SK-N-MC (cell line): ENCODE results near the gene SPACA5.
"Not testable (repeated sequence)": the region's sequence is repeated elsewhere in the genome, so short reads cannot be mapped to it uniquely, and the experiment has no call there.

ENCODE experiments used
- DNase-seq: peaks from one replicate; pipeline ENCODE4 v3.0.0-alpha.2; 2011; ENCODE audit warnings: low read depth, low spot score
- H3K27ac ChIP-seq: fragments of 200-600 bp; sonication (generic); 2 replicates; pipeline ENCODE4 v1.5.1; 2016; ENCODE audit warnings: mixed run types
- H3K36me3 ChIP-seq: fragments of 200-600 bp; sonication (generic); 2 replicates; pipeline ENCODE4 v1.6.1; 2017; ENCODE audit warnings: antibody characterized with exemption, low read length, mixed read lengths; ENCODE audit not compliant: insufficient read depth
- H3K4me3 ChIP-seq: fragments of 200-600 bp; sonication (generic); 2 replicates; pipeline ENCODE4 v1.5.1; 2016
- H3K9ac ChIP-seq: fragments of 200-600 bp; sonication (generic); 2 replicates; pipeline ENCODE4 v1.8.0; 2017; ENCODE audit warnings: mixed run types, mixed read lengths; ENCODE audit not compliant: insufficient read length
- H3K9me3 ChIP-seq: fragments of 200-600 bp; sonication (generic); 2 replicates; pipeline ENCODE4 v1.6.1; 2017; ENCODE audit warnings: low read depth, mild to moderate bottlenecking, antibody characterized with exemption, low read length, moderate library complexity, mixed read lengths
- EZH2 ChIP-seq: fragments of 200-600 bp; sonication (generic); IDR thresholded peaks from one replicate; pipeline ENCODE4 v1.6.1; 2017; ENCODE audit warnings: antibody characterized with exemption
- FOXP2 ChIP-seq: optimal IDR thresholded peaks from 2 replicates; pipeline ENCODE3; 2011; ENCODE audit warnings: mild to moderate bottlenecking, moderate library complexity; ENCODE audit not compliant: insufficient read depth; ENCODE audit errors: extremely low read length, control extremely low read depth
- POLR2AphosphoS5 ChIP-seq: IDR thresholded peaks from 2 replicates; pipeline ENCODE4 v1.6.1; 2012; ENCODE audit warnings: mild to moderate bottlenecking, low read depth, low read length, borderline replicate concordance

The SPACA5 gene

DNA sequence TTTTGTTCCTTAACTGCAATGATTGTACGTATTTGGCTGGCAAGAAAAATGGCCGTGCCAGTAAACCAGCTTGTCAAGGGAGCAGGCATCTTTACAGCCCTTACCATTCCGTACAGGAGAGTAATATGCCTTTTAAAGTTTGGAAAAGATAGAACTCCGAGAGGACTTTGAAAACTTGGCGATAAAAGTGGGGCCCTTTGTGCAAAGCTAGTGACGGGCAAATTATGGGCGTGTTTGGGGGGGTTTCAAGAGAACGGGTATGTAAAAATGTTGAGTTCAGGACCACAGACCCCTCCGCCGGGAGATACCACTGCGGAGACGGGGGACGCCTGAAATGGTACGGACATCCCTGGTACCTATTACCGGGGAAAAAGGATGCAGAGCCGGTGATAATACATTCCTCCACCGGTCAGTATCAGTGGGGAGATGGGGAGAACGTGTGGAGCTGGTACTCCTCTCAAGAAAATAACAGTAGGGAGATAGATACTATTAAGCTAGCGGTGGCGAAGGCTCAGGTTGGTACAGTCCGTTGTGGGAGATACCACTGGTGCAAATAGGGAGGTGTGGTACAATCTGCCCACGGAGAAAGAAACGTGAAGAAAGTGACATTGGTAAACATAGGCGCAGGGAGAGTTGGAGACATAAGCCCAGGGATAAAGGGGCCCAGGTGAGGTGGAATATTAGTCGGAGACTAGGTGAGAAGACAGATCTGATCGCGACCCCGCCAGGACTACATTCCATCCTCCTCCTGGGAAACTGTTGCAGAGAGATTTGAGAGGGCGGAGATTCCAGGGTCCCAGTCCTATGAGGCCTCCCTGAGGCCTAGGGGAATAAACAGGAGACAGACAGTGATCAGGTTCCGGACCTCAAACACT is 14.5 kb downstream of the SPACA5 start:
- no peak for DNase-seq
- TF ChIP-seq FOXP2 (no peak), POLR2AphosphoS5 (no peak), EZH2 (no peak)
- no peak overlapping the region for H3K9ac ChIP-seq
- H3K27ac ChIP-seq: no peak overlapping the region
- H3K9me3 ChIP-seq: 0 out of 2 replicates have a peak, but pooled peaks cover 5% of the 10 kb centered on the region
- no peaks in the 10 kb centered on the region for H3K36me3 ChIP-seq
- no peak overlapping the region for H3K4me3 ChIP-seq

DNA sequence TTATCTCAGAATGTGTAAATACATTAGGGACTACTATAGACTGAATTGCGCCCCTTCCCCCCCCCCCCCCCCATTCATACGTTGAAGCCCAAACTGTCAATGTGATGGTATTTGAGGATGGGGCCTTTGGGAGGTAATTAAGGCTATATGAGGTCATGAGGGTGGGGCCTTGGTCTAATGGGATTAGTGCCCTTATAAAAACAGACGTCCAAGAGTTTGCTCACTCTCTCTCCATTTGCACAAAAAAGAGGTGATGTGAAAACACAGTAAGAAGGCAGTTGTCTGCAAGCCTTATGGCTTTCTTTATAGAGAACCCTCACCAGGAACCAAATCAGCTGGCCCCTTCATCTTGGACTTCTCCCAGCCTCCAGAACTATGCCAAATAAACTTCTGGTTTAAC is 15.3 kb downstream of the SPACA5 start:
- Histone ChIP-seq H3K9ac (no peak overlapping the region), H3K27ac (no peak overlapping the region), H3K9me3 (0 out of 2 replicates have a peak, but pooled peaks cover 5% of the 10 kb centered on the region), H3K36me3 (no peaks in the 10 kb centered on the region), H3K4me3 (no peak overlapping the region)
- no peak for DNase-seq
- TF ChIP-seq FOXP2 (no peak), EZH2 (no peak), POLR2AphosphoS5 (no peak)

DNA sequence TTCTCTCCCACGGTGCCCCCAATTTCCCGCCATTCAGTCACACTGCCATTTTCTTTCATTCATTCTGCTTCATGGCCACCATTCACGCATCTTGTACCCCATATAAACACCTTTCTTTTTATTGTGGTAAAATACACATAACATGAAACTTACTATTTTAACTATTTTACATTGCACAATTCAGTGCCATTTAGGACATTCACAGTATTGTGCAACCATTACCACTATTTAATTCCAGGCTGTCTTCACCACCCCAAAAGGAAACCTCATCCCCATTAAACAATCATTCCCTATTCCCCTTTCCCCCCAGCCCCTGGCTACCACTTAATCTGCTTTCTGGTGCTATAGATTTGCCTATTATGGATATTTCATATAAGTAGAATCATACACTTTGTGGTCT is 15.9 kb downstream of the SPACA5 start:
- Histone ChIP-seq H3K4me3 (no peak overlapping the region), H3K9ac (no peak overlapping the region), H3K27ac (no peak overlapping the region), H3K36me3 (no peaks in the 10 kb centered on the region), H3K9me3 (0 out of 2 replicates have a peak, but pooled peaks cover 5% of the 10 kb centered on the region)
- DNase-seq: no peak
- TF ChIP-seq POLR2AphosphoS5: no peak

DNA sequence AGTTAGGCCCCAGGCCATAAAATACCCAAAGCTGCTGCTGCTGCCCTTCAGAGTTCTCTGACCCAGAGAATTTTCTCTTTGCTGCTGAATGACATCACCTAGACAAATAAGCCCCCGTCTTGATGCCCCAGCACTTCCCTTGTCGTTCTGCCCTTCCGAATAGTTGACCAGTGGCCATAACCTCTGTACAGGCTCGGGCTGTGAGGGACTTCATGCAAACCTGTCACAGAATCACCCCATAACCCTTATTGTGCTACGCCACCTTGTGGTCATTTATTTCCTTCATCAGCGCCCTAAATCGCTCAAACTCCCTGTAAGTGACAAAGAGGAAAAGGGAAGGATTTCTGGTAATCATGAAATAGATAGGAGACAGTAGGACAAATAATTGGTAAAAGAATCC is 18.8 kb downstream of the SPACA5 start:
- Histone ChIP-seq H3K9me3 (0 out of 2 replicates have a peak, but pooled peaks cover 5% of the 10 kb centered on the region), H3K27ac (peak overlapping the region; percentile 90), H3K36me3 (no peaks in the 10 kb centered on the region), H3K4me3 (no peak overlapping the region), H3K9ac (peak overlapping the region; percentile 50)
- no peak for TF ChIP-seq POLR2AphosphoS5
- no peak for TF ChIP-seq FOXP2
- TF ChIP-seq EZH2: no peak
- peak; percentile 66 for DNase-seq

DNA sequence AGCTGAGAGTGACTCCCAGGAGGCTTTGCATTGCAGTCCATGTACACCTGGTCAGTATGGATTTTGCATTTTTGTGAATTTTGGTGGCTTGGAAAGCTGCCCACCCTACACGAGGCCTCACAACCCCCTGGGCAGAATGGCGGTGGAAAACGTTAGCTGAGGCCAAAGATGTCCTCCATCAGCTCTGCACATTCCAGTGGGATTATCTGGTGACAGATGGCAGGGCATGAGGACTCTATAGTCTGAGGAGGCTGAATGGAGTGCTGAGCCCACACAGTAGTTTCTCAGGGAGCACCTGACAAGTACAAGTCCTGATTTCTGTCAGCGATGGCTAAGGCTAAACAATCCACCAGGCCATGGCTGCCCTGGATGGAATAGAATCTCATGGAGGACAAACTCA is 20.8 kb downstream of the SPACA5 start:
- not testable (repeated sequence) for H3K9me3 ChIP-seq, H3K36me3 ChIP-seq, H3K9ac ChIP-seq, H3K27ac ChIP-seq, DNase-seq, H3K4me3 ChIP-seq

DNA sequence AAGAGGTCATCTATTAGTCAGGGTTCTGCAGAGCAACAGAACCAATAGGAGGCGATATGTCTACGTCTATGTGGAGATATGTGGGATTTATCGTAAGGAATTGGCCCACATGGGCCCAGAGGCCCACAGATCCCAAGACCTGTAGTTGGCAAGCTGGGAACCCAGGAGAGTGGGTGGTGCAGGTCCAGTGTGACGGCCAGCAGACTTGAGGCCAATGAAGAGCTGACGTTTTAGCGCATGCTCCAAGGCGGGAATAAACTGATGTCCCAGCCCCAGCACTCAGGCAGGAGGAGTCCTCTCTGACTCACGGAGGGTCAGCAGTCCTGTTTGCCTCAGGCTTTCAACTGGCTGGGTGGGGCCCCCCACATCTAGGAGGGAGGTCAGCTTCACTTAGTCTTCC is 21.3 kb downstream of the SPACA5 start:
- Histone ChIP-seq H3K4me3 (no peak overlapping the region), H3K36me3 (no peaks in the 10 kb centered on the region), H3K9ac (no peak overlapping the region), H3K9me3 (0 out of 2 replicates have a peak, but pooled peaks cover 5% of the 10 kb centered on the region), H3K27ac (no peak overlapping the region)
- no peak for DNase-seq
- TF ChIP-seq FOXP2 (no peak), POLR2AphosphoS5 (no peak), EZH2 (no peak)

DNA sequence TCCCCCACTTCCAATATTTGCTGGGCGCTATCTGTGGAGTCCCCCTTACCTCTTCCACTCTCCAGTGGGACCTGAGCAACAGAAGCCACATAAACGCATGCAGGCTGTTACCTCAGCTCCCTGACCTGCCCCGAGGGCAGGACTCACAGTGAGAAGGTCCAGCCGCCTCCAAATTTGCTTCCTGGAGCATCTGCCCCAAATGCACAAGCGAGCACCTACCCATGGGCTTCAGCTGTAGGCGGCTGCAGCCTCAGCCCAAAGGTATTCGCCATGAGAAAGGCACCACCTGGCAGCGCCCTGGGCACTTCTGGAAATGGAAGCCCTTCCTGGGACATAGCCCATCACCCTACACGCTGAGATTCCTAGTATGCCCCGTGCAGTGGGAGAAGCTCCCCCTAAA is 23.4 kb downstream of the SPACA5 start:
- TF ChIP-seq POLR2AphosphoS5: no peak
- TF ChIP-seq EZH2: no peak
- no peak for TF ChIP-seq FOXP2
- Histone ChIP-seq H3K9ac (no peak overlapping the region), H3K9me3 (no peaks in the 10 kb centered on the region), H3K36me3 (no peaks in the 10 kb centered on the region), H3K27ac (no peak overlapping the region), H3K4me3 (no peak overlapping the region)
- DNase-seq: no peak

DNA sequence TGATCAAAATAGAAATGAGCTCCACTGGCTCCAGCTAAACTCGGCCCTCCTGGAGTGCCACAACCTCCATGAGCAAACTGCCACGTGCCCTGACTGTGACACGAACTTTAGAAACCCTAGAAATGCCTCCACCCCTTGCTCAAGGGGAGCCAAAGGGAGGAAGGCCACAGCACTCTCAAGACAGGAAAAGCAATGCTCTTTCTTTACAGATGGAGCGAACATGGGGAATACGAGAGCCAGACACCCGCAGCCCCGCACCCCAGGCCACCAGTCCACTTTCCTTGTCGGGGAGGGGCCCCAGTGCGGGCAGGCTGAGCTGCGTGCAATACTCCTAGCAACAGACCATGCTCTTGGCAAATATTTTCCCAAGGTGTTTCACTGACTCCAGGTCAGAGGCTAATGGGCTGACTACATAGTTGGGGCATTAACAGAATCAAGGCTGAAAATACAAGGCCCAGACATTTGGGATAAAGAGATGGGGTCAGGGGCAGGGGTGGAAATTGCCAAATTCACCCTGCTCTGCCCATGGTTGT is 23.9 kb downstream of the SPACA5 start:
- not testable (repeated sequence) for DNase-seq, H3K4me3 ChIP-seq, H3K9ac ChIP-seq, H3K36me3 ChIP-seq, H3K9me3 ChIP-seq, H3K27ac ChIP-seq

DNA sequence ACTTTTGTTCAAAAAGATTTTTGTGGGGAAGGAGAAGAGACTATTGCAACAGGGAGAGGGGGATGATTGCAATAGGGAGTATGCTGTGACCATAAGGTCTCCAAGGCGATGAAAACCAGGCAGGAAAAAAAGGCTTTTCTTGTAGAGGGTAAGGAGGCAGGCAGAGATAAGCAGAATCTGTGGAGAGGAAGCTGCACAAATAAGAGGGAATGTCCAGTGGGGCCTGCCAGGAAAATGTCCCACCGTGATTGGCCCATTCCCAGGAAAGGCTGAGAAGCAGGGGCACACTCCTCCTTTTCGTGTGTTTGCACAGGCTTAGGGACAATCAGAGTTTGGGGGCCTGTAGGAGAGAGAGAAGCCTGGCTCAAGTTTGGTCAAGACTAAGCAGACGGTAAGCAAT is 29.1 kb downstream of the SPACA5 start:
- Histone ChIP-seq H3K27ac (peak overlapping the region; percentile 56), H3K36me3 (no peaks in the 10 kb centered on the region), H3K9me3 (no peaks in the 10 kb centered on the region), H3K4me3 (no peak overlapping the region), H3K9ac (no peak overlapping the region)
- no peak for TF ChIP-seq POLR2AphosphoS5
- TF ChIP-seq FOXP2: no peak
- no peak for TF ChIP-seq EZH2
- no peak for DNase-seq
